ENCODE results near the gene DLX2. TPM values are rescaled to one million over a fixed set of nuclear protein-coding genes. Genes with fewer than 3 reads are reported as not detected.

DLX2 gene
- total and polyA plus RNA-seq, 2 of the 13 experiments (the other 11 are each of a cell fraction or from before 2014, with no cell fraction given) = 0.07 to 0.15 TPM

- TF ChIP-seq ZBTB21 (CRISPR knock-in tag; IDR thresholded peaks at IDR 0.05) (no peak), AGO2 (optimal IDR thresholded peaks at IDR 0.05; ENCODE audit: low read depth, low read length) (peak; percentile 47), PITX1 (CRISPR knock-in tag; IDR thresholded peaks at IDR 0.05) (no peak), ZBTB1 (CRISPR knock-in tag; IDR thresholded peaks at IDR 0.05; ENCODE audit: borderline replicate concordance) (no peak), RXRA (CRISPR knock-in tag; IDR thresholded peaks at IDR 0.05) (0 out of 2 replicates have a peak, but pooled peaks have one; percentile 20), ZFP91 (CRISPR knock-in tag; IDR thresholded peaks at IDR 0.05; ENCODE audit: borderline replicate concordance) (0 out of 2 replicates have a peak, but pooled peaks have one; percentile 13)
- Histone ChIP-seq H3K4me2 (ENCODE audit: low read depth, low read length) (no peak overlapping the region), H2AFZ (ENCODE audit: low read length) (no peak overlapping the region), H4K20me1 (ENCODE audit: insufficient read depth, low read length) (no peaks in the 10 kb centered on the region), H3K9me3 (ENCODE audit: low read length) (no peaks in the 10 kb centered on the region), H3K27me3 (ENCODE audit: control insufficient read depth in 1 of 2, insufficient read depth in 2 of 2, low read length in 2 of 2) (peaks cover 7 to 38% of the 10 kb centered on the region in 2 experiments; a peak in 4 of 5 replicates), H3K79me2 (ENCODE audit: insufficient read depth, low read length) (no peaks in the 10 kb centered on the region), H3K36me3 (replicated peaks in 1 of 2; ENCODE audit: control insufficient read depth in 1 of 2, insufficient read depth in 2 of 2, low read length in 2 of 2) (no peaks in the 10 kb centered on the region), H3K4me1 (ENCODE audit: insufficient read depth, low read length) (peaks cover 49% of the 10 kb centered on the region), H3K27ac (ENCODE audit: extremely low read length, insufficient read depth, low read length) (no peak overlapping the region), H3K9ac (ENCODE audit: insufficient read depth, low read depth, low read length) (no peak overlapping the region), H3K4me3 (replicated peaks in 1 of 3; ENCODE audit: insufficient read depth in 1 of 3, low read depth in 2 of 3, low read length in 3 of 3) (no peak overlapping the region)
- ChIA-PET CTCF (ENCODE audit: low intra/inter-chr PET ratio, low total read pairs) (no interaction called here), POLR2A (no interaction called here)
- DNase-seq (ENCODE audit: low spot score) (no peak), ATAC-seq (no peak), FAIRE-seq (no peak)
- no TSS peak for BruUV-seq (replicated peaks)
- in situ Hi-C loops (cut with HindIII; ENCODE audit: extremely low pct_ligation_motif_present, low pct_unique_long_range_greater_than_20kb) = no loop called here
- intact Hi-C loops (cut with micrococcal nuclease; ENCODE audit: unreplicated experiment) = no loop called here
- WGBS (ENCODE audit: low lambda C conversion rate) = 90% methylated on average over 38 of the region's 38 CpGs
These were observed 22.7 kb downstream of the DLX2 start for GRCh38 chr2:172079838-172080640.
